ENCODE data around the gene HOXA7. TPM values are rescaled to one million over a fixed set of nuclear protein-coding genes. Genes with fewer than 3 reads are reported as not detected.
A peak's percentile ranks its signal among the peaks of the same experiment; 100 is the strongest.

The HOXA7 gene
- total RNA-seq, 1 donor from 2014 or later, result 6.3 TPM

- peak; percentile 43 for DNase-seq (ENCODE audit: low spot score)
Measured at GRCh38 chr7:27182285-27182841, 25.9 kb upstream of the HOXA7 start.

GRCh38 chr7:27181795-27182275 is 25.4 kb upstream of the HOXA7 start:
- peak; percentile 39 for DNase-seq (ENCODE audit: low spot score)

GRCh38 chr7:27180431-27181420 is 24.3 kb upstream of the HOXA7 start:
- DNase-seq (ENCODE audit: low spot score), result peak; percentile 43

GRCh38 chr7:27179503-27180430 is 23.3 kb upstream of the HOXA7 start:
- DNase-seq (ENCODE audit: low spot score), result peak; percentile 85

GRCh38 chr7:27179030-27179429 is 22.6 kb upstream of the HOXA7 start:
- DNase-seq (ENCODE audit: low spot score), result peak; percentile 35

- peak; percentile 44 for DNase-seq (ENCODE audit: low spot score)
Measured at GRCh38 chr7:27178366-27178765, 21.9 kb upstream of the HOXA7 start.

- DNase-seq (ENCODE audit: low spot score), result no peak
Measured at GRCh38 chr7:27177795-27178320, 21.4 kb upstream of the HOXA7 start.

- no peak for DNase-seq (ENCODE audit: low spot score)
Measured at GRCh38 chr7:27176962-27177794, 20.7 kb upstream of the HOXA7 start.

- DNase-seq (ENCODE audit: low spot score), result no peak
Measured at GRCh38 chr7:27176524-27176845, 20.0 kb upstream of the HOXA7 start.

GRCh38 chr7:27175626-27176523 is 19.4 kb upstream of the HOXA7 start:
- no peak for DNase-seq (ENCODE audit: low spot score)

- peak; percentile 63 for DNase-seq (ENCODE audit: low spot score)
Measured at GRCh38 chr7:27174874-27175625, 18.6 kb upstream of the HOXA7 start.

GRCh38 chr7:27173956-27174873 is 17.7 kb upstream of the HOXA7 start, which contains the start of gene HOXA10:
TSS of gene HOXA10 (minus strand) at chr7:27174320. CDS start at chr7:27174306, 14 bp downstream.
- DNase-seq (ENCODE audit: low spot score), result peak; percentile 76

- DNase-seq (ENCODE audit: low spot score), result peak; percentile 53
Measured at GRCh38 chr7:27173511-27173955, 17.1 kb upstream of the HOXA7 start.

GRCh38 chr7:27172823-27173510 is 16.5 kb upstream of the HOXA7 start:
- DNase-seq (ENCODE audit: low spot score), result peak; percentile 93

GRCh38 chr7:27172315-27172774 is 15.9 kb upstream of the HOXA7 start:
- DNase-seq (ENCODE audit: low spot score), result peak; percentile 45

- peak; percentile 41 for DNase-seq (ENCODE audit: low spot score)
Measured at GRCh38 chr7:27171637-27172314, 15.3 kb upstream of the HOXA7 start.
